ENCODE results near the gene SPI1.

SPI1 gene

GRCh38 chr11:47348859-47349258 lies 29.5 kb downstream of the SPI1 start:
- TF ChIP-seq RAD21 (IDR thresholded peaks at IDR 0.05; ENCODE audit: low read depth), result peak; percentile 46
- no peak for TF ChIP-seq EP300 (IDR thresholded peaks at IDR 0.05; ENCODE audit: borderline replicate concordance)

GRCh38 chr11:47348131-47348802 lies 30.1 kb downstream of the SPI1 start:
- TF ChIP-seq USF1 (IDR thresholded peaks at IDR 0.05), result no peak
- no peak for TF ChIP-seq EP300 (IDR thresholded peaks at IDR 0.05; ENCODE audit: borderline replicate concordance)
- no peak for TF ChIP-seq CREB1 (IDR thresholded peaks at IDR 0.05; ENCODE audit: low read depth)
- TF ChIP-seq ZBTB7A (IDR thresholded peaks at IDR 0.05; ENCODE audit: low read depth), result no peak
- no peak for TF ChIP-seq CEBPB (IDR thresholded peaks at IDR 0.05)
- no peak for TF ChIP-seq EGR1 (IDR thresholded peaks at IDR 0.05)
- TF ChIP-seq RAD21 (IDR thresholded peaks at IDR 0.05; ENCODE audit: low read depth), result no peak
- TF ChIP-seq FOXM1 (IDR thresholded peaks at IDR 0.05; ENCODE audit: borderline replicate concordance, low read depth), result no peak
- TF ChIP-seq TEAD4 (IDR thresholded peaks at IDR 0.05), result no peak
- TF ChIP-seq MAX (IDR thresholded peaks at IDR 0.05), result no peak
- no peak for TF ChIP-seq YY1 (IDR thresholded peaks at IDR 0.05; ENCODE audit: low read depth)
- no peak for TF ChIP-seq TCF12 (IDR thresholded peaks at IDR 0.05; ENCODE audit: low read depth)
- no peak for TF ChIP-seq NFIC (IDR thresholded peaks at IDR 0.05)
- no peak for TF ChIP-seq TAF1 (IDR thresholded peaks at IDR 0.05; ENCODE audit: low read depth)
- TF ChIP-seq REST (IDR thresholded peaks at IDR 0.05; ENCODE audit: low read depth), result no peak

GRCh38 chr11:47347137-47347536 lies 31.2 kb downstream of the SPI1 start:
- TF ChIP-seq EGR1 (IDR thresholded peaks at IDR 0.05) (no peak), CEBPB (IDR thresholded peaks at IDR 0.05) (no peak), REST (IDR thresholded peaks at IDR 0.05; ENCODE audit: low read depth) (no peak), FOXM1 (IDR thresholded peaks at IDR 0.05; ENCODE audit: borderline replicate concordance, low read depth) (no peak), TEAD4 (IDR thresholded peaks at IDR 0.05) (no peak), RAD21 (IDR thresholded peaks at IDR 0.05; ENCODE audit: low read depth) (no peak), CREB1 (IDR thresholded peaks at IDR 0.05; ENCODE audit: low read depth) (no peak), TAF1 (IDR thresholded peaks at IDR 0.05; ENCODE audit: low read depth) (no peak), MAX (IDR thresholded peaks at IDR 0.05) (no peak), USF1 (IDR thresholded peaks at IDR 0.05) (no peak), EP300 (IDR thresholded peaks at IDR 0.05; ENCODE audit: borderline replicate concordance) (no peak), ZBTB7A (IDR thresholded peaks at IDR 0.05; ENCODE audit: low read depth) (no peak), NFIC (IDR thresholded peaks at IDR 0.05) (no peak), YY1 (IDR thresholded peaks at IDR 0.05; ENCODE audit: low read depth) (no peak), TCF12 (IDR thresholded peaks at IDR 0.05; ENCODE audit: low read depth) (no peak)

- TF ChIP-seq CREB1 (IDR thresholded peaks at IDR 0.05; ENCODE audit: low read depth), result no peak
- TF ChIP-seq REST (IDR thresholded peaks at IDR 0.05; ENCODE audit: low read depth), result no peak
These were observed 32.3 kb downstream of the SPI1 start for GRCh38 chr11:47345890-47346563.

All from Ishikawa (cell line).